Central memory CD8-positive, alpha-beta T cell (primary cell): ENCODE measurements around the gene DGKB.

Experiments used
- ATAC-seq: fragments of 150-1000 bp; cut with Tn5 transposase; replicated peaks from 2 replicates; pipeline ENCODE4 v1.10.0; 2022; ENCODE audit warnings: mild to moderate bottlenecking, moderate FRiP score, moderate number of reproducible peaks; ENCODE audit not compliant: poor library complexity, severe bottlenecking; ENCODE audit errors: extremely low read depth
- DNase-seq, 2 donors: peaks; one replicate each; pipeline ENCODE4 v3.0.0; 2021; ENCODE audit warnings: low spot score in 2 of 2
- H3K27ac Mint-ChIP-seq: one replicate; pipeline ENCODE4 v1.8.0; 2022; ENCODE audit warnings: low read depth, mild to moderate bottlenecking, moderate library complexity, mixed read lengths
- H3K27me3 Mint-ChIP-seq: one replicate; pipeline ENCODE4 v1.8.0; 2022; ENCODE audit warnings: mixed read lengths
- H3K36me3 Mint-ChIP-seq: one replicate; pipeline ENCODE4 v1.8.0; 2022; ENCODE audit warnings: mild to moderate bottlenecking, moderate library complexity, mixed read lengths; ENCODE audit not compliant: insufficient read depth
- H3K4me1 Mint-ChIP-seq: one replicate; pipeline ENCODE4 v1.8.0; 2022; ENCODE audit warnings: mixed read lengths
- H3K4me3 Mint-ChIP-seq: one replicate; pipeline ENCODE4 v1.8.0; 2022; ENCODE audit warnings: mild to moderate bottlenecking, moderate library complexity, mixed read lengths
- H3K9me3 Mint-ChIP-seq: one replicate; pipeline ENCODE4 v1.8.0; 2022; ENCODE audit warnings: mixed read lengths

DGKB gene

DNA sequence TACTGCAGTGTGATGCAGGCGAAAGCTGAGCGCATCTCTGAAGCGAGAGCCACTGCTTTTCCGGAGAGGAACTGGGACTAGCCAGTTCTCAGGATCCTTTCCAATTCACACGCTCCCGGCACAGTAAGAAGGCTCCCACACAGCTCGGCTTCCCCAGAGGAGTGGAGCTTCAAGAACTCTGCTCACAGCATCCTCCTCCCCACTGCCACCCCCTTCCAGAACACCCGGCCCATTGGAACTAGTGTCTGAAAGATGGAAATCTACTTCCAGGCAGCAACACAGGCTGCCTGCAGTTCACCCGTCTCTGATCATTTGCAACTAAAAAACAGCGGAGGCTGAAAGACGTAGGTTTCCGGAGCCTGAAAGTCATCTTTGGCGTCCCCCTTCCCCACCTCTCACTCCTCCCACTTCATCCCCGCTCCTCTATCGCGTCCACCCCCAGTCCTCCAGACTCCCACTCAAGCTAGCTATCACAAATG, at the start of gene DGKB:
DGKB (minus strand) TSS at position 163 of the 479 bp plus-strand sequence.
- Mint-ChIP-seq H3K4me3 (no peak within 1 kb of the TSS), H3K36me3 (no peaks in the 10 kb centered on the region), H3K4me1 (no peaks in the 10 kb centered on the region), H3K27ac (no peak within 1 kb of the TSS), H3K27me3 (no peaks in the 10 kb centered on the region), H3K9me3 (peaks cover 12% of the 10 kb centered on the region)
- no peak for DNase-seq
- no peak for ATAC-seq

GRCh38 chr7:14950013-14950412, 47.5 kb upstream of the DGKB start:
- Mint-ChIP-seq H3K36me3 (peaks cover 2% of the 10 kb centered on the region), H3K27me3 (no peaks in the 10 kb centered on the region)

DNA sequence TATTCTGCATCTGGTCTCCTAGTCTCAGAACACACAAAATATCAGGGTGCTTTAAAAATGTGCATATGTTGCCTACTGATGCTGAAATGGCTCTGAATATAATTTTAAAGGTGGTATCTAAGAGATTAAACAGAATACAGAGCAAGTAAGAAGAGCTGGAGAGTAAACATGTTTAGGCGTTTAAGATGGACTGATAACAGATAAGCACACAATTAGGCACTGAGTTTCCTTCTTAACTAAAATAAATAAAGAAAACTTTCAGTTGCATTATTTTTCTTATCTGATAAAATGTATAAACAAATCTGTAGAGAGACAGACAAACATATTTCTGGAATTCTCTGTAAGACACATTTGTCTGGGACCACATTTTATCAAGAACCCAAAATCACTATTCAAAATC, 35.6 kb upstream of the DGKB start:
- Mint-ChIP-seq H3K4me3 (no peak overlapping the region), H3K27me3 (no peaks in the 10 kb centered on the region), H3K4me1 (no peaks in the 10 kb centered on the region), H3K27ac (no peak overlapping the region), H3K36me3 (no peaks in the 10 kb centered on the region), H3K9me3 (peaks cover 10% of the 10 kb centered on the region)
- ATAC-seq (no peak), DNase-seq (no peak)

More at GRCh38 chr7:14950013-14950412, 47.5 kb upstream of the DGKB start:
- ATAC-seq = no peak
- Mint-ChIP-seq H3K4me1 (no peaks in the 10 kb centered on the region), H3K9me3 (no peaks in the 10 kb centered on the region), H3K27ac (no peak overlapping the region), H3K4me3 (no peak overlapping the region)
- DNase-seq = no peak

GRCh38 chr7:14937581-14937980, 35.0 kb upstream of the DGKB start:
- ATAC-seq = no peak
- no peaks in the 10 kb centered on the region for H3K36me3 Mint-ChIP-seq
- no peak overlapping the region for H3K27ac Mint-ChIP-seq
- H3K4me3 Mint-ChIP-seq = no peak overlapping the region
- H3K9me3 Mint-ChIP-seq = peaks cover 10% of the 10 kb centered on the region
- H3K4me1 Mint-ChIP-seq = no peaks in the 10 kb centered on the region
- H3K27me3 Mint-ChIP-seq = no peaks in the 10 kb centered on the region
- no peak for DNase-seq

- Mint-ChIP-seq H3K4me3 (no peak overlapping the region), H3K36me3 (no peaks in the 10 kb centered on the region), H3K4me1 (no peaks in the 10 kb centered on the region), H3K27me3 (no peaks in the 10 kb centered on the region), H3K9me3 (peaks cover 10% of the 10 kb centered on the region), H3K27ac (no peak overlapping the region)
- ATAC-seq (no peak), DNase-seq (no peak)
Measured at GRCh38 chr7:14936554-14936953, 34.0 kb upstream of the DGKB start.

DNA sequence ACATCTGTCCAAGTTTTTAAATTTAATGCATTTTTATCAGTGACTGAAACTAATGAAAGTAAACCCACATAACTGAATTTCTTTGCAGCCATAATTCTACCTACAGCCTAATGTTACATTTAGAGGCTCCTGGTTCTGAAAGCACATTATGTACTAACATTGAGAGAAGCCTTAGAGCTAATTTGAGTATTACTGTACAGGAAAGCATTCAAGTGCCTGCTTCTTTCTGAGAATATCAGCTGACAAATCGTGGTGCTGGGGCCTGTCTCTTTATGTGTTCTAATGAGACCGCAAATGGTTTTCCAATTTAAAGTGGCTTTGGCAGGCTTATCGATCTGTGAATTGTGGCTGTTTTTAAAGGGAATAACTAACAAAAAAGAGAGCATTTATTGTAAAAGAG, 32.3 kb upstream of the DGKB start:
- Mint-ChIP-seq H3K4me1 (no peaks in the 10 kb centered on the region), H3K27me3 (no peaks in the 10 kb centered on the region), H3K9me3 (peaks cover 14% of the 10 kb centered on the region), H3K36me3 (no peaks in the 10 kb centered on the region), H3K4me3 (no peak overlapping the region), H3K27ac (no peak overlapping the region)
- ATAC-seq (no peak), DNase-seq (no peak)

DNA sequence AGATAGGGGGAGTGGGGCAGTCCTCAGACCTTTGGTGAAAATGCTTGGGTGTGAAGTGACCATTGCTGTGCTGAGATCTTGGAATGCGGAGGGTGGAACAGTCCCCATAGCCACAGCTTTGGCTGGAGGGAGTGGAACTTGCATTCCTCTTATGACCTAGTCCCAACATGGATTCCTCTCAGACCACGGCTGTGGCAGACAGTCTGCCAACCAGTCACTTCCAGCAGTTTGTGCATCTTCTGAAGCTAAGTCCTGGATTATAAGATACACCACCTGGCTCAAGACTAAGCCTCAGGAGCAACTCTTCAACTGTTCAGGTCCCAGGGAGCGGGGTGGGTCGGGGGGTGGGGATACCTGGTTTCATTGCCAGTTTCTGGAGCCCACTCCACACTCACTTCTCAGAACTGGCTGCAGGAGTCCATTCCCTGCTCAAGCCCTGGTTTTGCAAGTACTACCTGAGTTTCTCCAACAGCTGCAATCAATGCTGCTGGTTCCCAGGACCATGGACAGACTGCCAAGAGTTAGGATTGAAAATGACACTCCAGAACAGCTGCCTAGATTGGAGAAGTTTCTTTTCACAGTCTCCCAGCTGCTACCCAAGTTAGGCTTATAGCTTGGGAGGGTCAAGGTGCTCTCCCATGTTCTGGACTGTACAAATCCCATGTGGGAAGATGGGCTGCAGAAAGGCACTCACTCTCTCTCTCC, 29.1 kb upstream of the DGKB start:
- Mint-ChIP-seq H3K4me1 (no peaks in the 10 kb centered on the region), H3K4me3 (no peak overlapping the region), H3K27me3 (no peaks in the 10 kb centered on the region), H3K9me3 (peaks cover 14% of the 10 kb centered on the region), H3K27ac (no peak overlapping the region), H3K36me3 (no peaks in the 10 kb centered on the region)
- no peak for ATAC-seq
- DNase-seq = no peak

DNA sequence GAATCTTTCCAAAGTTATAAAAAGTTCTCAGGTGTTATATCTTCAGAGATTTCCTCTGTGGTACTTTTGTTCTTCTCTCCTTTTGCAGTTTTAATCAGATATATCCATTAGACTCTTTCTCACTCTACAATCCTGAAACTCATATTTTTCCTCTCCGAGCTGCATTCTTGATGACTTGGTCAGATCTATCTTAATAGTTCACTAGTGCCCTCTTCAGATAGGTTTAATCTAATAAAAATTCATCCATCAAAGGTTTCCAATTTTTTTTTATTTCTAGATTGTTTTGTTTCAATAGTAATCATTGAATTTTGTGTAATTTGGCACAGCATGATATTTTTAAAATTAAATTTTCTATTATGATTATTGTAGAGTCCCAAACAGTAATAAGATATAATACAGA, 21.8 kb upstream of the DGKB start:
- ATAC-seq (no peak), DNase-seq (no peak)
- Mint-ChIP-seq H3K36me3 (no peaks in the 10 kb centered on the region), H3K27ac (no peak overlapping the region), H3K4me1 (no peaks in the 10 kb centered on the region), H3K4me3 (no peak overlapping the region), H3K9me3 (peaks cover 5% of the 10 kb centered on the region), H3K27me3 (no peaks in the 10 kb centered on the region)

- ATAC-seq (no peak), DNase-seq (no peak)
- H3K27ac Mint-ChIP-seq = no peak overlapping the region
- H3K9me3 Mint-ChIP-seq = peaks cover 25% of the 10 kb centered on the region
- no peaks in the 10 kb centered on the region for H3K36me3 Mint-ChIP-seq
- H3K27me3 Mint-ChIP-seq = no peaks in the 10 kb centered on the region
- no peak overlapping the region for H3K4me3 Mint-ChIP-seq
- no peaks in the 10 kb centered on the region for H3K4me1 Mint-ChIP-seq
Measured at GRCh38 chr7:14911077-14911476, 8.5 kb upstream of the DGKB start.

- Mint-ChIP-seq H3K27ac (no peak overlapping the region), H3K4me1 (no peaks in the 10 kb centered on the region), H3K9me3 (peaks cover 9% of the 10 kb centered on the region), H3K4me3 (no peak overlapping the region), H3K27me3 (no peaks in the 10 kb centered on the region), H3K36me3 (no peaks in the 10 kb centered on the region)
- ATAC-seq = no peak
- no peak for DNase-seq
Measured at GRCh38 chr7:14908697-14909096, 6.1 kb upstream of the DGKB start.

DNA sequence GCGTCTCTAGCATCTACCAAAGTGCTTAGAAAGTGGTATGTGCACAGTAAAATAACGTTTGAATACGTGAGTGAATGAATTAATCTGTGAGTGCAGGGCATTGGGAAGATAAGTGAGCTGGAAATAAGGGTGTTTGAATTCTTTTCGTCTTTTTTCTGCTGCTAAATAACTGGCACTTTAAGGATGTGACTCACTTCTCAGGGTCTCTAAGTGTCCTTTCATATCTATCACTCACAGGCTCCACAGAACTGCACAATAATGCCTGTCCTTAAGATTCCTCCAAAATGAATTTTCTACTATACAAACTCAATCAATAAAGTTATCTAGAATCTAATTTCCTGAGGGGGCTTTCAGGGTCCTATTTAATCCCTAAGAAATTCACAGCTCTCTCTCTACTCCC, 3.2 kb upstream of the DGKB start:
- Mint-ChIP-seq H3K4me1 (no peaks in the 10 kb centered on the region), H3K9me3 (peaks cover 3% of the 10 kb centered on the region), H3K27ac (no peak overlapping the region), H3K4me3 (no peak overlapping the region), H3K27me3 (no peaks in the 10 kb centered on the region), H3K36me3 (no peaks in the 10 kb centered on the region)
- ATAC-seq (no peak), DNase-seq (no peak)

DNA sequence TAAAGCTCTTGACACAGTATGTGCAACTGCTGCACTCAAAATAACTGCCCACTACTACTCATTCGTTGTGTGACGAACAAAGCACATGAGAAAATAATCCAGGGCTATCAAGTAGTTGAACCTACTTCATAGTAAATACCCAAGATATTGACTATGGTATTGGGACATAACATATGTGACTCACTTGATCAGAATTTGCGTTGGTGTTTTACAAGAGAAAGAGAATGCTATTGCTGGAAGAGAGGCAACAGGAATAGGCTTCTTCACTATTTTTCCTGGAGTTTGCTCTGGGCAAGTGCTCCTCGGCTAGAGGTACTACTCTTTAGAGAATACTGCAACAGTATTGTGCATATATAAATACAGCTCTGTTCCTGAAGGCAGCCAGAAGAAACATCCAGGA, 2.5 kb downstream of the DGKB start:
- ATAC-seq (no peak), DNase-seq (no peak)
- H3K4me3 Mint-ChIP-seq = no peak overlapping the region
- no peak overlapping the region for H3K27ac Mint-ChIP-seq
- no peaks in the 10 kb centered on the region for H3K27me3 Mint-ChIP-seq
- no peaks in the 10 kb centered on the region for H3K36me3 Mint-ChIP-seq
- no peaks in the 10 kb centered on the region for H3K4me1 Mint-ChIP-seq
- peaks cover 12% of the 10 kb centered on the region for H3K9me3 Mint-ChIP-seq

DNA sequence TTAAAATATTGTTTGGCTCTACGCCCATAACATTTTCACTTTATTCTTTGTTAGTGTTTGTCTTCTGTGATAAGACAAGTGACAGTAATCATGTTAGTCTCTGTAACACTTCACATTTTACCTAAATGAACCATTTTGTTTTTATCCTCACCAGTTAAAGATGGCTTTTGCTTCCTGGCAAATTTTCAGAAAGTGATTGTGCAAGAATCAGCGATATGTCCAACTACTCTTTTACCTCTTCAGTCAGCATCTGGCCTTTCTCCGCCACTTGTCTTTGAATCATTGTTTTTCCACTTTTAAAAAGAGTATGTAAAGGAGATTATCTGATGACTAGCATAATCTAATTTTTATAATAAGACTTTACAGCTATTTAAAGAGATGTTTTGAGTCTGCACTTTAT, 3.5 kb downstream of the DGKB start:
- Mint-ChIP-seq H3K4me1 (no peaks in the 10 kb centered on the region), H3K9me3 (peaks cover 12% of the 10 kb centered on the region), H3K27ac (no peak overlapping the region), H3K4me3 (no peak overlapping the region), H3K36me3 (no peaks in the 10 kb centered on the region), H3K27me3 (no peaks in the 10 kb centered on the region)
- no peak for DNase-seq
- no peak for ATAC-seq
